Nephron progenitor cell (in vitro differentiated cells): ENCODE measurements around the gene CNTN2.
A peak's percentile ranks its signal among the peaks of the same experiment; 100 is the strongest.

Experiments
- DNase-seq: peaks from one replicate; pipeline ENCODE4 v3.0.0; 2021
- H3K27ac Mint-ChIP-seq: 2 replicates; pipeline ENCODE4 v1.8.0; 2021; ENCODE audit warnings: mild to moderate bottlenecking, moderate library complexity, mixed read lengths
- H3K27me3 Mint-ChIP-seq: 2 replicates; pipeline ENCODE4 v1.8.0; 2021; ENCODE audit warnings: mild to moderate bottlenecking, low read depth, mixed read lengths; ENCODE audit not compliant: poor library complexity
- H3K36me3 Mint-ChIP-seq: 2 replicates; pipeline ENCODE4 v1.8.0; 2021; ENCODE audit warnings: low read depth, mixed read lengths
- H3K4me1 Mint-ChIP-seq: 2 replicates; pipeline ENCODE4 v1.8.0; 2021; ENCODE audit warnings: mixed read lengths
- H3K4me3 Mint-ChIP-seq: 2 replicates; pipeline ENCODE4 v1.8.0; 2021; ENCODE audit warnings: mild to moderate bottlenecking, moderate library complexity, mixed read lengths
- H3K9me3 Mint-ChIP-seq: 2 replicates; pipeline ENCODE4 v1.8.0; 2021; ENCODE audit warnings: mild to moderate bottlenecking, moderate library complexity, mixed read lengths
- TF ChIP-seq, protein P1 (sequence below): fragments of 200-600 bp; sonication (generic); IDR thresholded peaks from 2 replicates; pipeline ENCODE4 v1.5.0; 2021; ENCODE audit warnings: antibody characterized with exemption

CNTN2 gene

DNA sequence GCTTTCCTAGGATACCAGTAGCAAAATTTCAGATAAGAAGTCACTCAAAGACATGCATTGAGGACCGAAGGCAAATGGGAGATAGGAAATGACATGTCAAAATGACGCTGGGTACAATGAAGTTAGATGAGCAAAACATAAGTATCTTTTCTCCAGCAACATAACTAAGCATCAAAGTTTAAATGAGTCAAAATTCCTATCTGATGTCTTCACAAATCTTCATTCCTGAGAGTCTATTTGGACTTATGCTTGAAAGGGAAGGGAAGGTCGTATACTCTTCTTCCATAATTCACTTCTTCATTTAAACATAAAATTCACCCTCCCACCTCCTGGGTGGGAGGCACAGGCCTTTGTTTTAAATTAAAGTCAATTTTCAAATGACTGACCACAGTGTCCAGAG, 45.3 kb downstream of the CNTN2 start:
- Mint-ChIP-seq H3K9me3 (no peaks in the 10 kb centered on the region), H3K27me3 (no peaks in the 10 kb centered on the region), H3K27ac (no peak overlapping the region), H3K36me3 (peaks cover 78% of the 10 kb centered on the region), H3K4me1 (peaks cover 8% of the 10 kb centered on the region), H3K4me3 (no peak overlapping the region)
- TF ChIP-seq, protein P1, sequence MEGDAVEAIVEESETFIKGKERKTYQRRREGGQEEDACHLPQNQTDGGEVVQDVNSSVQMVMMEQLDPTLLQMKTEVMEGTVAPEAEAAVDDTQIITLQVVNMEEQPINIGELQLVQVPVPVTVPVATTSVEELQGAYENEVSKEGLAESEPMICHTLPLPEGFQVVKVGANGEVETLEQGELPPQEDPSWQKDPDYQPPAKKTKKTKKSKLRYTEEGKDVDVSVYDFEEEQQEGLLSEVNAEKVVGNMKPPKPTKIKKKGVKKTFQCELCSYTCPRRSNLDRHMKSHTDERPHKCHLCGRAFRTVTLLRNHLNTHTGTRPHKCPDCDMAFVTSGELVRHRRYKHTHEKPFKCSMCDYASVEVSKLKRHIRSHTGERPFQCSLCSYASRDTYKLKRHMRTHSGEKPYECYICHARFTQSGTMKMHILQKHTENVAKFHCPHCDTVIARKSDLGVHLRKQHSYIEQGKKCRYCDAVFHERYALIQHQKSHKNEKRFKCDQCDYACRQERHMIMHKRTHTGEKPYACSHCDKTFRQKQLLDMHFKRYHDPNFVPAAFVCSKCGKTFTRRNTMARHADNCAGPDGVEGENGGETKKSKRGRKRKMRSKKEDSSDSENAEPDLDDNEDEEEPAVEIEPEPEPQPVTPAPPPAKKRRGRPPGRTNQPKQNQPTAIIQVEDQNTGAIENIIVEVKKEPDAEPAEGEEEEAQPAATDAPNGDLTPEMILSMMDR = no peak
- DNase-seq = no peak

DNA sequence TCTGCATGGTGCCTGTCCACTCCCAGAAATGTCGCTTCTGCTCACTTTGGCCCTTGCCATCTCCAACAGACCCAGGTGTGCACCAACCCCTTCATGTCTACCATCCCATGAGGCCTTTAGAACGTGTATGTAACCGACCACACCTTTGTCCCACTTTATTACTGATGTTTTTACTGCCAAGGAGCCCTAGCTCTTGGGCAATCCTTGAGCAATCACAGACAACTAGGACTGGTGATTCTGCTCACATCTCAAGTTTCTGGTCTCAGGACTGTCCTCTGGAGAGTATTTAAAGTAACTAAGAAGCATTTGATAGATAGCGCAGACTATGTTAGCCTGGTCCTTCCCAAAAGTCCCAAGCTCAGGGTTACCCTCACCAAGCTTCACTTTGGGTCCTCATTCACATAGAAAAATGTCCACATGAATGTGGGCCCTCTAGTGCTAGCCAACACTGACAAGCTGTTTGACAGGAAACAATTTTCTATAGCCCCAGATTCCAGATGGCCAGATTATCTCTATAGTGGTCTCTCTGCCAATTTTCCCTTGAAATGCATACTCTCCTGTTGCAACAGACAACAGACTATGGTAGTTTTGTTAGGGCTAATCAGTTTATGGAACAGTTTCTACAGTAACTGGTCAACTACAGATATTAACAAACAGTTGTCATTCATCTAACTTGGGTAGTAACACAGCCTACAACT, 48.2 kb downstream of the CNTN2 start:
- TF ChIP-seq, protein P1 = no peak
- H3K9me3 Mint-ChIP-seq = no peaks in the 10 kb centered on the region
- H3K27ac Mint-ChIP-seq = peak overlapping the region; percentile 53
- no peak for DNase-seq
- H3K4me1 Mint-ChIP-seq = peaks cover 8% of the 10 kb centered on the region
- H3K36me3 Mint-ChIP-seq = peaks cover 69% of the 10 kb centered on the region
- no peaks in the 10 kb centered on the region for H3K27me3 Mint-ChIP-seq
- no peak overlapping the region for H3K4me3 Mint-ChIP-seq

DNA sequence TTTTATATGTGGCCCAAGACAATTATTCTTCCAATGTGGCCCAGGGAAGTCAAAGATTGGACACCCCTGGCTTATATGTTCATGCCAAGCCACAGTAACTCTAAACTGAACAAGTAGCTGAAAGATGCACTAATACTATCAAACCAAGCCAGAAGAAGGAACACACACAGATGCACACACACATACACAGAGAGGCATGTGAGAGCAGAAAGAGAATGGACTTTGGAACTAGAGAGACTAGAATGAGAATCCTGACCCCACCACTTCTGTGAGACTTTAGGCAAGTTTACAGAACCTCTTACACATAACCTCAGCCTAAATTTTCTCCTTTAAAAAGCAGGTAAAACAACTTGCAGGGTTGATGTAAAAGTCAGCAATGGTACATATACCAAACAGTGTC, 52.4 kb downstream of the CNTN2 start:
- Mint-ChIP-seq H3K9me3 (no peaks in the 10 kb centered on the region), H3K27me3 (no peaks in the 10 kb centered on the region), H3K36me3 (peaks cover 62% of the 10 kb centered on the region), H3K4me3 (no peak overlapping the region), H3K27ac (peak overlapping the region; percentile 0), H3K4me1 (peaks cover 8% of the 10 kb centered on the region)
- TF ChIP-seq, protein P1 = no peak
- no peak for DNase-seq

DNA sequence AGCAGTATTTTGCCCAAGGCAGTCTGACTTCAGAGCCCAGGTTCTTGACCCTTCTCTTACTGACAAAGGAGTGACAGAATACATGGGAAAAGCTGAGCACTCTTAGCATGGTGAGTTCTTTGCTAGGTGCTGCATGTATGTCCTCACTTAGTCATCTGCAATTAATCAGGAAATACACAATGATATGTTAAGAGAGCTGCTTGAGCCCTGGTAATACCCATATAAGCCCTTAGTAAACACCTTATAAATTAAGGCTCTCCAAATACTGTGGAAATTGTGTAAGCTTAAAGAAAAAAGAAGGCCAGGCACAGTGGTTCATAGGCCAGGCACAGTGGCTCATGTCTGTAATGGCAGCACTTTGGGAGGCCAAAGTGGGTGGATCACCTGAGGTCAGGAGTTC, 55.2 kb downstream of the CNTN2 start:
- Mint-ChIP-seq H3K27ac (no peak overlapping the region), H3K4me3 (no peak overlapping the region), H3K27me3 (no peaks in the 10 kb centered on the region), H3K4me1 (no peaks in the 10 kb centered on the region), H3K9me3 (no peaks in the 10 kb centered on the region), H3K36me3 (peaks cover 62% of the 10 kb centered on the region)
- TF ChIP-seq, protein P1 = no peak
- DNase-seq = no peak

DNA sequence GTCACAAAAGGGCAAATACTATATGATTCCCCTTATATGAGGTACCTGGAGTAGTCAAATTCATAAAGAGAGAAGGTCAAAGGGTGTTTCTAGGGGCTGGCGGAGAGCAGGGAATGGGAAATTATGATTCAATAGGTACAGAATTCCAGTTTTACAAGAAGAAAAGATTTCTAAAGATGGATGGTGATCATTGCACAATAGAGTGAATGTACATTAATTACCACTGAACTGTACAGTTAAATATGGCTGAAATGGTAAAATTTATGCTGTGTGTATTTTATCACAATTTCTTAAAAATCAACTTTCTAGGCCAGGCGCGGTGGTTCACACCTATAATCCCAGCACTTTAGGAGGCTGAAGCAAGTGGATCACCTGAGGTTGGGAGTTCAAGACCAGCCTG, 59.4 kb downstream of the CNTN2 start:
- TF ChIP-seq, protein P1 = no peak

DNA sequence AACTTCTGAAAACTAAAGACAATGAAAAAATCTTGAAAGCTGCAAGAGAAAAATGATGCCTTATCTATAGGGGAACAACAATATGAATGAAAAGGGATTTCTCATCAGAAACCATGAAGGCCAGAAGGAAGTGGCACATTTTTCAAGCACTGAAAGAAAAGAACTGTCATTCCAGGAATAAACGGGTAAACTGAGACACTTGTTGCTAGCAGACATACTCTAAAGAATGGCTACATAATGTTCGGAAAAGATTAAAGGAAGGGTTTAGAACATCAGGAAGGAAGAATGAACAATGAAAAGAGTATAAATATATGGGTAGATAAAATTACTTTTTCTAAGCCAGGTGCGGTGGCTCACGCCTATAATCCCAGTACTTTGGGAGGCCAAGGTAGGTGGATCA, 64.3 kb downstream of the CNTN2 start:
- peaks cover 54% of the 10 kb centered on the region for H3K36me3 Mint-ChIP-seq
- H3K4me1 Mint-ChIP-seq = no peaks in the 10 kb centered on the region
- no peak overlapping the region for H3K27ac Mint-ChIP-seq
- H3K9me3 Mint-ChIP-seq = no peaks in the 10 kb centered on the region
- no peak for DNase-seq
- no peak overlapping the region for H3K4me3 Mint-ChIP-seq
- TF ChIP-seq, protein P1 = no peak
- no peaks in the 10 kb centered on the region for H3K27me3 Mint-ChIP-seq

More for the DNA sequence above, 59.4 kb downstream of the CNTN2 start:
- Mint-ChIP-seq H3K4me1 (no peaks in the 10 kb centered on the region), H3K27me3 (no peaks in the 10 kb centered on the region), H3K9me3 (no peaks in the 10 kb centered on the region), H3K4me3 (no peak overlapping the region), H3K36me3 (peaks cover 74% of the 10 kb centered on the region), H3K27ac (no peak overlapping the region)
- no peak for DNase-seq
